Tibial nerve (tissue), 4 donors: Measurements from ENCODE around the gene TMEM44.
"Not testable (repeated sequence)": the region's sequence is repeated elsewhere in the genome, so short reads cannot be mapped to it uniquely, and the experiment has no call there.

Experiments used
- CTCF ChIP-seq, 5 experiments: fragments of 200-600 bp in 3 of 5; fragments of 450-650 bp in 2 of 5; sonication (generic) in 3 of 5; IDR thresholded peaks; one replicate each; pipeline ENCODE4 v1.5.1; 2016 to 2019; ENCODE audit warnings: antibody characterized with exemption in 5 of 5, mild to moderate bottlenecking in 3 of 5, moderate library complexity in 2 of 5
- EP300 ChIP-seq, 2 donors: sonication (generic); formaldehyde crosslinking; IDR thresholded peaks; one replicate each; pipeline ENCODE4 v1.6.1; 2017; ENCODE audit warnings: antibody characterized with exemption in 2 of 2, mild to moderate bottlenecking in 1 of 2
- POLR2A ChIP-seq, 2 donors: fragments of 450-650 bp; IDR thresholded peaks; one replicate each; pipeline ENCODE4 v1.6.1; 2017; ENCODE audit warnings: antibody characterized with exemption in 2 of 2, mild to moderate bottlenecking in 2 of 2, moderate library complexity in 2 of 2

GRCh38 chr3:194630681-194631080 is 2.5 kb downstream of the TMEM44 start:
- not testable (repeated sequence) for TF ChIP-seq POLR2A, EP300, CTCF (IDR thresholded peaks at IDR 0.05)
